DLD1 (cell line): ENCODE results near the gene MMD.
"Not testable (repeated sequence)": the region's sequence is repeated elsewhere in the genome, so short reads cannot be mapped to it uniquely, and the experiment has no call there.

Source experiments
- in situ Hi-C: cut with HindIII; loops from 2 replicates; pipeline ENCODE4 v1.10.0; 2017; ENCODE audit warnings: low sequenced_read_pairs

The MMD gene

GRCh38 chr17:55423535-55423934, 1.9 kb upstream of the MMD start:
- in situ Hi-C loops: no loop called here

GRCh38 chr17:55422828-55423164, 1.2 kb upstream of the MMD start:
- in situ Hi-C loops: not testable (repeated sequence)

DNA sequence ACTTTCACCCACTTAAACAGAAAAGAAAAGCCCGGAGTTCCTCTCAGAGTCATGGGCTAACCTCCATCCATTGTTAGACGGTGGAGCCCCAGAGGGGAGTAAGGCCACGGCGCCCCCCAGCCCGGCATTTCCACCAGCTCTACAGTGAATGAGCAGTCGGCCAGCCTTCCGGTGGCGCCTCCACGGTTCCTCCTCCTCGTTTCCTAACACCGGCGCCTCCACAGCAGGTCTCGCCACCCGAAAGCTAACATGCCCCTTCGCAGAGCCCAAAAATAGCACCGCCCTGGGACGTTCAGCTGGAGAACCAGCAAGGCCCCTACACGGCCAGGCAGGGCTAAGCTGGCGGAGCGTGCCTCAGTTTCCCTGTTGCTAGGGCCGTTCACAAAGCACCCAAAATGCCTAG, 858 bp downstream of the MMD start:
- in situ Hi-C loops: no loop called here

- in situ Hi-C loops: no loop called here
These were observed 1.4 kb downstream of the MMD start for GRCh38 chr17:55420067-55420775.

GRCh38 chr17:55418369-55419268, 3.0 kb downstream of the MMD start:
- in situ Hi-C loops: no loop called here

GRCh38 chr17:55417411-55418268, 4.0 kb downstream of the MMD start:
- in situ Hi-C loops: no loop called here

- in situ Hi-C loops: no loop called here
These were observed 5.1 kb downstream of the MMD start for GRCh38 chr17:55416470-55417052.

GRCh38 chr17:55416000-55416399, 5.6 kb downstream of the MMD start:
- in situ Hi-C loops: no loop called here

- in situ Hi-C loops: no loop called here
These were observed 6.7 kb downstream of the MMD start for GRCh38 chr17:55414983-55415382.

DNA sequence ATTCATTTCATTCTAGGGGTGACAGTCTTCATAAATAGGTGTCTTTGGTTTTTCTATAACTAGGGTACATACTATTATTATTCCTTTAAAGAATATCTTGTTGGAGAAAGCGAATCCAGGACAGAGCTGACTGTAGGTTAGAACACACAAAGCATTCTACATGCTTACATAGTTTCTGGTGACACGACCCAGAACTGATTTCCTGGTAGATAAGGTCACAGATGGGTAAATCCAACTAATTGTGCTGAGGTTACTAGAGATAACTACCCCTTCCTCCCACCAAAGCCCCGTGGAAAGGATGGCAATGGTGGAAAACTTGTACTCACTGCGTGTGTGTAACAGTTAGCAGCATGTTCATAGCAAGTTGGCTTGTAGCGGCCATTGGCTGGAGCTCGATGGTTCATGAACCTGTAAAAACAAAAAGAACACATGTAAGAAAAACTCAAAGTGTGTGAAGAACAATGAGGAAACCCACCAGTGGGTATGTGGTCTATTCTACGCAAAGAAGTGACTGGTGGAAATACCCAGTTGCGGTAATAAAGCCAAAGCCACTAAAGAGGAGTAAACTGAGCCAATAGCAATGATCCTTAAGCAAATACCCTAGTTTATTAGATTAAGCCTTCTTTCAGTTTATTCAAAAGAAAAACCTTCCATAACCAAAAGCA, 7.7 kb downstream of the MMD start:
- in situ Hi-C loops: no loop called here

DNA sequence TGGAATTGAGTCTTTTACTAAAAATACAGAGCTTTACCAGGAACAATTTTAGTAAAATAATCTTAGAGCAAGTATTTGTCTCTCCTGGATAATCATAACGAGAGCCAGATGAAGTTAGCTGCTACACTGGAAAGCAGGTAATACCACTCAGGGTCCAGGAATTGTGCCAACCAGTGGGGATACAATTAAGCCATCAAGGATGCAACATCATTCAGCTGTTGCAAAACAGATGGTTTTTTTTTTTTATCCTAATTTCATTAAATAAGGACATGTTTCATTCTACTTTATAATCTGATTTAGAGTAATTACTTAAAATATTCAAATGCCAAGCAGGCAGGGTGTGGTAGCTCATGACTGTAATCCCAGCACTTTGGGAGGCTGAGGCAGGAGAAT, 10.2 kb downstream of the MMD start:
- in situ Hi-C loops: no loop called here

DNA sequence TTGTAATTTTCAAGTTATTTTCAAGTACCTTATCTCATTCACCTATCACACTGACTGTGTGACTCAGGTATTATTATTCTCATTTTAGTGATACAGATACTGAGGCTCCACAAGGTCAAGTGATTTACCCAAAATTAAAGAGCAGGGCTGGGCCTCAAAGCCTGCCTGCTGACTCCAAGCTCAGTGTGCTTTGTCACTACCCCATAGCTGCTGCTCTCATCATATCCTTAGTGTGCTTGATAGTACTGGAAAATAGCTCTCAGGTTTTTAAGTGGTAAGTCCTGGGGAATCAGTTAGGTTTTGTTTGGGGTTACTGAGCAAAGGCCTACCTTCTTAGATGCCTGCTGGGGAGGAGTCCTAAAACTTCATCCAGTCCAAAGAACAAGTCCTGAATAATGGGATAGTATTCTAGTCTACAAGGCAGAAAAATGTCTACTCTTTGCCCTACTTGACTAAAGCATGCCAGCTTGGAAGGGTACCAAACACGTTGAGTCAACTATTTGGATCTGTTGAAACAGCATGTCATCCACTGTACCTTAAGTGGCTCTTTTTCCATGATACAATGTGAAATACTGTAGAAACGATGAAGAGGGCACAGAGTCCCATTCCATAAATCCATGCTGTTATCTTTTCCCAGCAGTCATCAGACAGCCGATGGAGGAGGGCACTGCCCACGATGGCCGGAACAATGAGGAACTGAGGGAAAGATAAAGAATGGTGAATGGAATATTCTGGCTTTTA, 10.7 kb downstream of the MMD start:
- in situ Hi-C loops: no loop called here

- in situ Hi-C loops: no loop called here
These were observed 12.4 kb downstream of the MMD start for GRCh38 chr17:55409030-55409800.

GRCh38 chr17:55407641-55408566, 13.7 kb downstream of the MMD start:
- in situ Hi-C loops: no loop called here

- in situ Hi-C loops: no loop called here
These were observed 16.0 kb downstream of the MMD start for GRCh38 chr17:55405600-55405999.

GRCh38 chr17:55404197-55404596, 17.4 kb downstream of the MMD start:
- in situ Hi-C loops: not testable (repeated sequence)

GRCh38 chr17:55402374-55402773, 19.3 kb downstream of the MMD start:
- in situ Hi-C loops: no loop called here

GRCh38 chr17:55398689-55399088, 22.9 kb downstream of the MMD start:
- in situ Hi-C loops: no loop called here
